Pancreas (tissue), 8 donors: ENCODE data around the gene TLCD2. TPM values are rescaled to one million over a fixed set of nuclear protein-coding genes. Genes with fewer than 3 reads are reported as not detected.

Source experiments
- polyA plus RNA-seq, 2 donors: library from polyadenylated mRNA; stranded (reverse); fragments of 200-250 nt; gene quantifications; one replicate each; pipeline ENCODE4 v1.2.3, GENCODE V29; 2013
- total RNA-seq, 6 donors: library from RNA; stranded (reverse); fragmentation: NEBNext Ultra II Directional in 4 of 6; extraction: Animal tissue kit (Norgen Biotek cat#: 25700) in 4 of 6; gene quantifications; one replicate each; pipeline versions ENCODE4 v1.2.1 to v1.2.4, GENCODE V29; 2021 to 2023
- donor health status: healthy with polysubstance abuse.
- donor health status: DM: no; HTN: no; CAD: no; lungs with moderate emphysema.
- donor health status: DM: no; HTN: no; CAD: no.
- donor health status: Bipolar disorder and iron deficiency.
- donor health status: DM: yes; HTN: yes; CAD: no.
- donor health status: DM: no; HTN: no; CAD: no.
- donor health status: DM: no; HTN: no; CAD: no.
- donor health status: DM: yes; HTN: yes; CAD: no.

Gene TLCD2
- total and polyA plus RNA-seq, 8 donors = 0.56 to 2.8 (median 1.4) TPM

Other genes with a start within 250 kb of the TLCD2 start
- gene MYO1C, start 217.7 kb downstream of the TLCD2 start, total RNA-seq = 100 to 1,000 TPM in 4 of 6 donors, 10 to 100 TPM in 2; 95.1 to 138 (median 105) TPM
- gene MYO1C, start 217.7 kb downstream of the TLCD2 start, polyA plus RNA-seq = 10 to 100 TPM; 57.2 to 69.3 TPM
- gene INPP5K, start 193.8 kb downstream of the TLCD2 start, total RNA-seq = 10 to 100 TPM; 13.2 to 23.8 (median 17.2) TPM
- gene INPP5K, start 193.8 kb downstream of the TLCD2 start, polyA plus RNA-seq = 10 to 100 TPM; 23.9 to 24.4 TPM
- 10 to 100 TPM; 24.1 to 32.8 (median 26.8) TPM for gene PITPNA, start 147.6 kb downstream of the TLCD2 start, total RNA-seq
- gene PITPNA, start 147.6 kb downstream of the TLCD2 start, polyA plus RNA-seq = 10 to 100 TPM in 1 of 2 donors, 1 to 10 TPM in 1; 9.3 to 21.5 TPM
- gene SLC43A2, start 81.5 kb downstream of the TLCD2 start, total RNA-seq = 10 to 100 TPM in 3 of 6 donors, 1 to 10 TPM in 3; 2.6 to 14.5 (median 7.3) TPM
- gene SLC43A2, start 81.5 kb downstream of the TLCD2 start, polyA plus RNA-seq = 10 to 100 TPM in 1 of 2 donors, 1 to 10 TPM in 1; 9.7 to 10.1 TPM
- 1 to 10 TPM; 2.0 to 5.0 (median 3.1) TPM for gene SCARF1, start 64.6 kb downstream of the TLCD2 start, total RNA-seq
- 1 to 10 TPM; 8.1 to 8.6 TPM for gene SCARF1, start 64.6 kb downstream of the TLCD2 start, polyA plus RNA-seq
- gene RILP, start 60.5 kb downstream of the TLCD2 start, total RNA-seq = 1 to 10 TPM; 6.6 to 9.0 (median 7.8) TPM
- 10 to 100 TPM; 13.7 to 14.4 TPM for gene RILP, start 60.5 kb downstream of the TLCD2 start, polyA plus RNA-seq
- gene PRPF8, start 25.5 kb downstream of the TLCD2 start, total RNA-seq = 100 to 1,000 TPM in 3 of 6 donors, 10 to 100 TPM in 3; 88.8 to 129 (median 100.0) TPM
- 10 to 100 TPM; 78.9 to 93.1 TPM for gene PRPF8, start 25.5 kb downstream of the TLCD2 start, polyA plus RNA-seq
- 10 to 100 TPM in 2 of 6 donors, 1 to 10 TPM in 4; 5.7 to 17.0 (median 8.3) TPM for gene WDR81, start 14.3 kb upstream of the TLCD2 start, total RNA-seq
- gene WDR81, start 14.3 kb upstream of the TLCD2 start, polyA plus RNA-seq = 10 to 100 TPM; 14.2 to 24.4 TPM
- gene SERPINF2, start 32.5 kb upstream of the TLCD2 start, total RNA-seq = 1 to 10 TPM; 1.4 to 5.8 (median 3.4) TPM
- 1 to 10 TPM; 5.6 to 8.8 TPM for gene SERPINF2, start 32.5 kb upstream of the TLCD2 start, polyA plus RNA-seq
- gene SERPINF1, start 51.7 kb upstream of the TLCD2 start, total RNA-seq = 100 to 1,000 TPM in 2 of 6 donors, 10 to 100 TPM in 4; 40.6 to 178 (median 82.0) TPM
- gene SERPINF1, start 51.7 kb upstream of the TLCD2 start, polyA plus RNA-seq = 10 to 100 TPM; 73.1 to 95.9 TPM
- 1 to 10 TPM; 5.0 to 8.9 (median 6.9) TPM for gene SMYD4, start 119.5 kb upstream of the TLCD2 start, total RNA-seq
- 1 to 10 TPM; 4.0 to 4.7 TPM for gene SMYD4, start 119.5 kb upstream of the TLCD2 start, polyA plus RNA-seq
- 10 to 100 TPM; 34.7 to 43.9 (median 39.1) TPM for gene RPA1, start 119.6 kb upstream of the TLCD2 start, total RNA-seq
- 10 to 100 TPM in 1 of 2 donors, 1 to 10 TPM in 1; 6.5 to 17.0 TPM for gene RPA1, start 119.6 kb upstream of the TLCD2 start, polyA plus RNA-seq